ENCODE data around the gene SLC2A11. TPM values are rescaled to one million over a fixed set of nuclear protein-coding genes. Genes with fewer than 3 reads are reported as not detected.

The SLC2A11 gene
- polyA plus RNA-seq, 2 of the 4 experiments (the other 2 are of a cell fraction), result 5.6 to 12.4 TPM

DNA sequence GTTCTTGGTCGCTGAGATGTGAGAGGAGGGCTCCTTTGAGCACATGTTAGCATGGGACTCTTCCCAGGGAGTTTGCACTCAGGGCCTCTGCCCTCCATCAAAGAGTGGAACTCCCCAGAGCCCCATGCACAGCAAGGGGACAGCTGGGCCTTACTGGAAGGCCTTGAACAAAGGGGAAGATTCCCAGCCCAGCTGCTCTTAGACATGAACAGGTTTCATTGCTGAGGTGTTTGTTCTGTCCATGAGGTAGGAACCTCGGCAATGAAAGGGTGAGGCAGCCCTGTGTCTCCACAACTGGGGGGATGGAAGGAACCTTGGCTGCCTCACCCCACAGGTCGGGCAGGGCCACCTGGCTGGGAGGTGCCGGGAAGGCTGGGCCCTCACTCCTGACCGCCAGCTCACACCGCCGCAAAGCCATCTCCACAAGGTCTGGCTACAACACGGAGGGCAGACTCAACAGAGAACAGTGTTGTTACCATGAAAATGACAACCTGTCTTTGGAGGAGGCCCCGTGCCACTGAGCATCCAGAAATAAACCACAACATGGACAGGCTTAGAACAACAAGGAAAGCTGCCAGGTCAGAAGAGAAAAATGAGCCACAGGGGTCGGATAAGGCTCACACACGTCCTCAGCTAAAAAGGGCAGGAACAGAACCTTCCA, 22.1 kb upstream of the SLC2A11 start:
- Histone ChIP-seq H3K9me3 (no peaks in the 10 kb centered on the region), H3K4me1 (peaks cover 10% of the 10 kb centered on the region; the same call in 1 of the 3 replicates), H3K4me3 (no peak overlapping the region), H3K27ac (no peak overlapping the region), H3K4me2 (no peak overlapping the region)
- TF ChIP-seq BHLHE40 (IDR thresholded peaks at IDR 0.05; ENCODE audit: low read depth, low read length) (no peak), NPAS2 (CRISPR knock-in tag; IDR thresholded peaks at IDR 0.05; ENCODE audit: borderline replicate concordance) (no peak), JUN (IDR thresholded peaks at IDR 0.05) (no peak), EP300 (IDR thresholded peaks at IDR 0.05) (no peak), CEBPB (IDR thresholded peaks at IDR 0.05) (no peak), HOXB13 (CRISPR knock-in tag; IDR thresholded peaks at IDR 0.05; ENCODE audit: low read depth) (no peak), CHD2 (IDR thresholded peaks at IDR 0.05; ENCODE audit: low read length, partially characterized antibody) (no peak), GATA3 (IDR thresholded peaks at IDR 0.05; ENCODE audit: borderline replicate concordance) (no peak), TFCP2L1 (CRISPR knock-in tag; IDR thresholded peaks at IDR 0.05) (no peak), SREBF2 (IDR thresholded peaks at IDR 0.05) (no peak), HEYL (CRISPR knock-in tag; IDR thresholded peaks at IDR 0.05) (no peak), MAZ (IDR thresholded peaks at IDR 0.05; ENCODE audit: borderline replicate concordance, low read depth, low read length) (no peak)
- TF ChIP-seq, protein P1, sequence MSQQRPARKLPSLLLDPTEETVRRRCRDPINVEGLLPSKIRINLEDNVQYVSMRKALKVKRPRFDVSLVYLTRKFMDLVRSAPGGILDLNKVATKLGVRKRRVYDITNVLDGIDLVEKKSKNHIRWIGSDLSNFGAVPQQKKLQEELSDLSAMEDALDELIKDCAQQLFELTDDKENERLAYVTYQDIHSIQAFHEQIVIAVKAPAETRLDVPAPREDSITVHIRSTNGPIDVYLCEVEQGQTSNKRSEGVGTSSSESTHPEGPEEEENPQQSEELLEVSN (IDR thresholded peaks at IDR 0.05; ENCODE audit: borderline replicate concordance, low read depth), result no peak
- TF ChIP-seq, protein P2, sequence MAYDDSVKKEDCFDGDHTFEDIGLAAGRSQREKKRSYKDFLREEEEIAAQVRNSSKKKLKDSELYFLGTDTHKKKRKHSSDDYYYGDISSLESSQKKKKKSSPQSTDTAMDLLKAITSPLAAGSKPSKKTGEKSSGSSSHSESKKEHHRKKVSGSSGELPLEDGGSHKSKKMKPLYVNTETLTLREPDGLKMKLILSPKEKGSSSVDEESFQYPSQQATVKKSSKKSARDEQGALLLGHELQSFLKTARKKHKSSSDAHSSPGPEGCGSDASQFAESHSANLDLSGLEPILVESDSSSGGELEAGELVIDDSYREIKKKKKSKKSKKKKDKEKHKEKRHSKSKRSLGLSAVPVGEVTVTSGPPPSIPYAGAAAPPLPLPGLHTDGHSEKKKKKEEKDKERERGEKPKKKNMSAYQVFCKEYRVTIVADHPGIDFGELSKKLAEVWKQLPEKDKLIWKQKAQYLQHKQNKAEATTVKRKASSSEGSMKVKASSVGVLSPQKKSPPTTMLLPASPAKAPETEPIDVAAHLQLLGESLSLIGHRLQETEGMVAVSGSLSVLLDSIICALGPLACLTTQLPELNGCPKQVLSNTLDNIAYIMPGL (CRISPR knock-in tag; IDR thresholded peaks at IDR 0.05; ENCODE audit: borderline replicate concordance), result no peak
- 54% methylated on average over 6 of the region's 11 CpGs for WGBS (ENCODE audit: missing lambda C conversion rate)
- ChIA-PET POLR2A (no interaction called here), CTCF (interaction anchor here (0.6 to 5.3 kb wide), 3 partner anchors 15 to 339 kb away, joined by 3 to 31 read pairs (median 3); no protein-coding TSS in a partner anchor)
- ATAC-seq (no peak), DNase-seq (ENCODE audit: low read depth in 1 of 2, low spot score in 1 of 2) (no peak), FAIRE-seq (no peak)

DNA sequence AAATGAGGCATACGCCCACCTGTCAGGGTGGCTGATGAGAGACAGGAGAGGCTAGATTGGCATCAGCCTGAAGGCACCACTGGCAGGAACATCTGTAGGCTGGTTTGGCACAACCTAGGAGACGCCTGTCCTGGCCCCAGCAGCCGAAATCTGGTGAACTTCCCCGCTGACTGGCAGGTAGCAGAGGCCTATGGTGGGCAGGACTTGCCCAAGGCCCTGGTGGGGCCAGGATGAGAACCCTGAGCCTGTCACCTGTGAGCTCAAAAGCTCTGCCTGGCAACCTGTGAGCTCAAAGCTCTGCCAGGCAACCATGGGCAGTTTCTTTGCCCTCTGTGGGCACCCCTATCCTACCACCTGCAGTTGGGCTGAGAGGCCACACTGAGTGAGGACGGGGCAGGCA, 21.4 kb upstream of the SLC2A11 start:
- TF ChIP-seq RAD21 (conservative IDR thresholded peaks at IDR 0.05 in 1 of 2, IDR thresholded peaks at IDR 0.05 in 1 of 2) (no peak), RCOR1 (IDR thresholded peaks at IDR 0.05; ENCODE audit: low read depth, low read length) (no peak), CHD4 (IDR thresholded peaks at IDR 0.05; ENCODE audit: borderline replicate concordance) (no peak), GATA3 (IDR thresholded peaks at IDR 0.05; ENCODE audit: borderline replicate concordance) (no peak), MAZ (IDR thresholded peaks at IDR 0.05; ENCODE audit: borderline replicate concordance, low read depth, low read length) (no peak), FOSL2 (IDR thresholded peaks at IDR 0.05) (no peak), FOSL2 (CRISPR knock-in tag; IDR thresholded peaks at IDR 0.05) (no peak), FOSB (CRISPR knock-in tag; IDR thresholded peaks at IDR 0.05) (no peak), ESRRA (IDR thresholded peaks at IDR 0.05; ENCODE audit: borderline replicate concordance, low read length) (no peak), BHLHE40 (IDR thresholded peaks at IDR 0.05; ENCODE audit: low read depth, low read length) (no peak), SMC3 (IDR thresholded peaks at IDR 0.05) (no peak), ZC3H11A (IDR thresholded peaks at IDR 0.05) (no peak), RFX5 (IDR thresholded peaks at IDR 0.05) (no peak), TFCP2L1 (CRISPR knock-in tag; IDR thresholded peaks at IDR 0.05) (no peak), EHF (CRISPR knock-in tag; IDR thresholded peaks at IDR 0.05) (no peak), NFE2L2 (conservative IDR thresholded peaks at IDR 0.05; ENCODE audit: low read length) (no peak), ZFP36 (IDR thresholded peaks at IDR 0.05; ENCODE audit: borderline replicate concordance, partially characterized antibody) (no peak), CBX8 (IDR thresholded peaks at IDR 0.05) (no peak), RNF2 (IDR thresholded peaks at IDR 0.05; ENCODE audit: borderline replicate concordance, low read depth) (no peak)
- TF ChIP-seq, protein P3, sequence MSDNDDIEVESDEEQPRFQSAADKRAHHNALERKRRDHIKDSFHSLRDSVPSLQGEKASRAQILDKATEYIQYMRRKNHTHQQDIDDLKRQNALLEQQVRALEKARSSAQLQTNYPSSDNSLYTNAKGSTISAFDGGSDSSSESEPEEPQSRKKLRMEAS (IDR thresholded peaks at IDR 0.05), result no peak
- TF ChIP-seq, protein P2 (CRISPR knock-in tag; IDR thresholded peaks at IDR 0.05; ENCODE audit: borderline replicate concordance), result no peak
- Histone ChIP-seq H3K27ac (no peak overlapping the region), H3K4me1 (peaks cover 10% of the 10 kb centered on the region; the same call in 1 of the 3 replicates), H3K4me3 (no peak overlapping the region), H3K4me2 (no peak overlapping the region), H3K9me3 (no peaks in the 10 kb centered on the region)
- no peak for FAIRE-seq
- ChIA-PET POLR2A (no interaction called here), CTCF (interaction anchor here (5.3 kb wide), 1 partner anchor 14 kb away, joined by 31 read pairs; no protein-coding TSS in a partner anchor)
- 87% methylated on average over 4 of the region's 5 CpGs for WGBS (ENCODE audit: missing lambda C conversion rate)
- ATAC-seq, result no peak
- DNase-seq (ENCODE audit: low read depth in 1 of 2, low spot score in 1 of 2), result no peak

Data from A549 (cell line).